Coronary artery (tissue), 2 donors: Measurements from ENCODE around the gene TP53BP2.

ENCODE experiments used
- DNase-seq: peaks from one replicate; pipeline ENCODE4 v3.0.0-alpha.2; 2017; ENCODE audit warnings: low spot score
- H3K27ac ChIP-seq, 2 donors: fragments of 200-600 bp; sonication (generic); one replicate each; pipeline ENCODE4 v1.5.1; 2016 to 2019
- H3K4me3 ChIP-seq: fragments of 200-600 bp; sonication (generic); 2 replicates; pipeline ENCODE4 v1.5.1; 2016; ENCODE audit warnings: mild to moderate bottlenecking, moderate library complexity
- CTCF ChIP-seq: fragments of 200-600 bp; sonication (generic); IDR thresholded peaks from one replicate; pipeline ENCODE4 v1.5.1; 2019; ENCODE audit warnings: antibody characterized with exemption

TP53BP2 gene

GRCh38 chr1:223836586-223836985, 9.2 kb downstream of the TP53BP2 start:
- no peak overlapping the region for H3K27ac ChIP-seq
- no peak for TF ChIP-seq CTCF
- no peak for DNase-seq
- H3K4me3 ChIP-seq, result no peak overlapping the region

GRCh38 chr1:223835754-223836153, 10.0 kb downstream of the TP53BP2 start:
- no peak overlapping the region for H3K4me3 ChIP-seq
- no peak for TF ChIP-seq CTCF
- DNase-seq, result no peak
- H3K27ac ChIP-seq, result peak overlapping the region in 1 of 2 donors; percentile 72

GRCh38 chr1:223834660-223835263, 11.0 kb downstream of the TP53BP2 start:
- DNase-seq, result no peak
- H3K27ac ChIP-seq, result peak overlapping the region; percentile 54 to 72
- H3K4me3 ChIP-seq, result peak overlapping the region; percentile 48
- TF ChIP-seq CTCF, result no peak

- TF ChIP-seq CTCF, result no peak
- no peak overlapping the region for H3K27ac ChIP-seq
- H3K4me3 ChIP-seq, result no peak overlapping the region
- DNase-seq, result no peak
Observed at GRCh38 chr1:223833948-223834347, 11.8 kb downstream of the TP53BP2 start.

GRCh38 chr1:223832637-223832943, 13.2 kb downstream of the TP53BP2 start:
- no peak for TF ChIP-seq CTCF
- no peak for DNase-seq
- H3K4me3 ChIP-seq, result peak overlapping the region; percentile 43
- peak overlapping the region; percentile 35 to 74 for H3K27ac ChIP-seq

- DNase-seq, result no peak
- Histone ChIP-seq H3K27ac (peak overlapping the region; percentile 35 to 74), H3K4me3 (peak overlapping the region; percentile 43)
- TF ChIP-seq CTCF, result no peak
Observed at GRCh38 chr1:223831755-223832636, 13.8 kb downstream of the TP53BP2 start.

GRCh38 chr1:223829678-223830077, 16.1 kb downstream of the TP53BP2 start:
- no peak for TF ChIP-seq CTCF
- no peak overlapping the region for H3K27ac ChIP-seq
- H3K4me3 ChIP-seq, result no peak overlapping the region
- DNase-seq, result no peak
